Pancreas (tissue), 10 donors: Measurements from ENCODE around the gene MASP2. TPM values are rescaled to one million over a fixed set of nuclear protein-coding genes. Genes with fewer than 3 reads are reported as not detected.
"Not testable (repeated sequence)": the region's sequence is repeated elsewhere in the genome, so short reads cannot be mapped to it uniquely, and the experiment has no call there.

ENCODE experiments used
- ATAC-seq, 4 donors: fragments of 200-7000 bp; cut with Tn5 transposase; one replicate each; pipeline versions ENCODE4 v1.8.0 to v1.9.1; 2020; ENCODE audit warnings: mild to moderate bottlenecking in 4 of 4, moderate library complexity in 4 of 4
- DNase-seq, 6 donors: peaks; one replicate each; pipeline ENCODE4 v3.0.0-alpha.2; 2020
- FAIRE-seq: peaks from 2 replicates; lab custom pipeline; 2012; peaks lifted over from hg19 to GRCh38; lab: Jason Lieb, UNC
- H3K27ac ChIP-seq, 4 donors: fragments of 200-600 bp; sonication (generic); 1 replicate in 3 of 4; 2 replicates in 1 of 4; pipeline versions ENCODE4 v1.5.0 to v1.8.0; 2020
- H3K27me3 ChIP-seq, 4 donors: fragments of 200-600 bp; one replicate each; pipeline ENCODE4 v1.8.0; 2021
- H3K36me3 ChIP-seq, 3 donors: fragments of 200-600 bp; sonication (generic) in 1 of 3; one replicate each; pipeline versions ENCODE4 v1.5.0 to v1.8.0; 2020 to 2021
- H3K4me1 ChIP-seq, 3 donors: fragments of 200-600 bp; one replicate each; pipeline ENCODE4 v1.8.0; 2021
- H3K4me3 ChIP-seq, 4 donors: fragments of 200-600 bp; sonication (generic) in 2 of 4; one replicate each; pipeline versions ENCODE4 v1.5.0 to v1.8.0; 2020 to 2021
- H3K9me3 ChIP-seq, 4 donors: fragments of 200-600 bp; one replicate each; pipeline ENCODE4 v1.8.0; 2021
- CTCF ChIP-seq, 4 donors: fragments of 200-600 bp; sonication (generic) in 3 of 4; IDR thresholded peaks; one replicate each; pipeline versions ENCODE4 v1.5.0 to v1.8.0; 2021; ENCODE audit warnings: antibody characterized with exemption in 4 of 4
- WGBS, 2 donors: extraction: QIAGEN DNeasy Blood & Tissue Kit; methylation state at CpG; one replicate each; pipeline ENCODE4 v1.1.7; 2013; 5-methylcytosine and 5-hydroxymethylcytosine counted together
- intact Hi-C, 3 donors: fragments of 100-400 bp; cut with DNase I; formaldehyde crosslinking; loops; one replicate each; pipeline versions ENCODE4 v1.11.1 to v1.14.2; 2022
- polyA plus RNA-seq, 2 donors: library from polyadenylated mRNA; stranded (reverse); fragments of 200-250 nt; gene quantifications; one replicate each; pipeline ENCODE4 v1.2.3, GENCODE V29; 2013
- total RNA-seq, 6 donors: library from RNA; stranded (reverse); fragmentation: NEBNext Ultra II Directional in 4 of 6; extraction: Animal tissue kit (Norgen Biotek cat#: 25700) in 4 of 6; gene quantifications; one replicate each; pipeline versions ENCODE4 v1.2.1 to v1.2.4, GENCODE V29; 2021 to 2023
- donor health status: healthy with polysubstance abuse.
- donor health status: DM: no; HTN: no; CAD: no; lungs with moderate emphysema.
- donor health status: DM: no; HTN: no; CAD: no.
- donor health status: control.
- donor health status: control.
- donor health status: Bipolar disorder and iron deficiency.
- donor health status: DM: yes; HTN: yes; CAD: no.
- donor health status: DM: no; HTN: no; CAD: no.
- donor health status: DM: no; HTN: no; CAD: no.
- donor health status: DM: yes; HTN: yes; CAD: no.

MASP2 gene
- total and polyA plus RNA-seq, 8 donors: 0.05 TPM; not detected in 7

GRCh38 chr1:11042995-11043874 is 3.8 kb downstream of the MASP2 start:
- FAIRE-seq (no peak), DNase-seq (no peak), ATAC-seq (no peak)
- H3K9me3 ChIP-seq: no peaks in the 10 kb centered on the region
- no peaks in the 10 kb centered on the region for H3K27me3 ChIP-seq
- H3K27ac ChIP-seq: no peak overlapping the region
- TF ChIP-seq CTCF (IDR thresholded peaks at IDR 0.05): no peak
- H3K4me3 ChIP-seq: no peak overlapping the region
- 77 to 80% methylated on average over 19 of the region's 19 CpGs for WGBS, 2 donors
- H3K4me1 ChIP-seq: no peaks in the 10 kb centered on the region
- intact Hi-C loops: no loop called here
- H3K36me3 ChIP-seq: no peaks in the 10 kb centered on the region

DNA sequence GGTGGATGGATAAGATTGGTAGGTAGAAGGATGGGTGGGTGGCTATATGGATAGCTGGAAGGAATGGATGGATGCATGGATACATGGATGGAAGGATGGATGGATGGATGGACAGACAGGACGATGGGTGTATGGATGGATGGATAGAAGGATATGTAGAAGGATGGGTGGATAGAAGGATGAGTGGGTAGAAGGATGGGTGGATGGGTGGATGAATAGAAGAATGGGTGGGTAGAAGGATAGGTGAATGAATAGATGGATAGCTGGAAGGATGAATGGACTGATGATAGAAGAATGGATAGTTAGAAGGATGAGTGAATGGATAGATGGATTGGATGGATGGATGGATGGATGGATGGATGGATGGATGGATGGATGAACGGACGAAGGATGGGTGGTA is 5.0 kb downstream of the MASP2 start:
- intact Hi-C loops: no loop called here
- H3K4me1 ChIP-seq: no peaks in the 10 kb centered on the region
- TF ChIP-seq CTCF (IDR thresholded peaks at IDR 0.05): no peak
- 71 to 75% methylated on average over 3 of the region's 3 CpGs for WGBS, 2 donors
- ATAC-seq: no peak
- no peaks in the 10 kb centered on the region for H3K27me3 ChIP-seq
- no peak overlapping the region for H3K27ac ChIP-seq
- H3K9me3 ChIP-seq: no peaks in the 10 kb centered on the region
- no peak for DNase-seq
- no peak for FAIRE-seq
- H3K36me3 ChIP-seq: no peaks in the 10 kb centered on the region
- no peak overlapping the region for H3K4me3 ChIP-seq

- Histone ChIP-seq H3K9me3 (no peaks in the 10 kb centered on the region), H3K4me3 (no peak overlapping the region), H3K36me3 (no peaks in the 10 kb centered on the region), H3K27me3 (no peaks in the 10 kb centered on the region), H3K4me1 (no peaks in the 10 kb centered on the region), H3K27ac (no peak overlapping the region)
- intact Hi-C loops: no loop called here
- DNase-seq (no peak), ATAC-seq (no peak), FAIRE-seq (no peak)
- TF ChIP-seq CTCF (IDR thresholded peaks at IDR 0.05): no peak
These were observed 6.0 kb downstream of the MASP2 start for GRCh38 chr1:11041048-11041447.

DNA sequence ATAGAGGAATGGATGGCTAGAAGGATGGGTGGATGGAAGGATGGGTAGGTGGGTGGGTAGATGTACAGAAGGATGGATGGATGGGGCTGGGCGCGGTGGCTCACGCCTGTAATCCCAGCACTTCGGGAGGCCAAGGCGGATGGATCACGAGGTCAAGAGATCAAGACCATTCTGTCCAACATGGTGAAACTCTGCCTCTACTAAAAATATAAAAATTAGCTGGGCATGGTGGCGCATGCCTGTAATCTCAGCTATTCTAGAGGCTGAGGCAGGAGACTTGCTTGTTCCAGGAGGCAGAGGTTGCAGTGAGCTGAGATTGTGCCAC is 7.0 kb downstream of the MASP2 start:
- WGBS, 2 donors: 80 to 90% methylated on average over 7 of the region's 7 CpGs
- ATAC-seq, H3K4me3 ChIP-seq, FAIRE-seq, H3K27ac ChIP-seq, DNase-seq, H3K9me3 ChIP-seq, H3K27me3 ChIP-seq, H3K36me3 ChIP-seq, intact Hi-C loops, H3K4me1 ChIP-seq: not testable (repeated sequence)

DNA sequence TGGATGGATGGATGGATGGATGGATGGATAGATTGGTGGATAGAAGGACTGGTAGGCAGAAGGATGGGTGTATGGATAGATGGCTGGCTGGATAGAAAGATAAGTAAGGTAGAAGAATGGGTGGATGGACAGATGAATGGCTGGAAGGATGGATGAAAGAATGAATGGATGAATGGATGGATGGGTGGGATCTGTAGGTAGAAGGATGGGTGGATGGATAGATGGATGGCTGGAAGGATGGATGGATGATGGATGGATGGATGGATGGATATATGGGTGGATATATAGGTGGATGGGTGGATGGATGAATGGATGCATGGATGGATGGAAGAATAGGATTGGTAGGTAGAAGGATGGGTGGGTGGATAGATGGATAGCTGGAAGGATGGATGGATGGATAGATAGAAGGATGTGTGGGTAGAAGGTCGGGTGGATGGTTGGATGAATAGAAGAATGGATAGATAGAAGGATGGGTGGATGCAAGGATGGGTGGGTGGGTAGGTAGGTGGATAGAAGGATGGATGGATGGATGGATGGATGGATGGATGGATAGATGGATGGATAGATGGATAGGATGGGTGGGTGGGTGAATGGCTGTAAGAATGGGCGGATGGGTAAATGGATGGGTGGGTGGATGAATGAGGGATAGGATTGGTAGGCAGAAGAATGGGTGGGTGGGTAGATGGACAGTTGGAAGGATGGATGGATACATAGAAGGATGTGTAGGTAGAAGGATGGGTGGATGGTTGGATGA is 7.5 kb downstream of the MASP2 start:
- H3K9me3 ChIP-seq: no peaks in the 10 kb centered on the region
- no peak for ATAC-seq
- no peak for TF ChIP-seq CTCF (IDR thresholded peaks at IDR 0.05)
- no peaks in the 10 kb centered on the region for H3K27me3 ChIP-seq
- FAIRE-seq: no peak
- WGBS, 2 donors: 41 to 56% methylated on average over 2 of the region's 2 CpGs
- H3K4me3 ChIP-seq: no peak overlapping the region
- DNase-seq: no peak
- intact Hi-C loops: loop anchor here in 1 of 3 donors (10.0 kb wide), 1 partner anchor 605 kb away; no protein-coding TSS in a partner anchor
- H3K4me1 ChIP-seq: no peaks in the 10 kb centered on the region
- H3K27ac ChIP-seq: no peak overlapping the region
- H3K36me3 ChIP-seq: no peaks in the 10 kb centered on the region
